Lung (tissue), 12 donors: ENCODE data around the gene LIX1. TPM values are rescaled to one million over a fixed set of nuclear protein-coding genes. Genes with fewer than 3 reads are reported as not detected.

Source experiments
- ATAC-seq: fragments of 200-7000 bp; cut with Tn5 transposase; one replicate; pipeline ENCODE4 v1.9.1; 2020; ENCODE audit warnings: moderate number of reproducible peaks; ENCODE audit not compliant: insufficient read depth, low FRiP score
- DNase-seq, 3 donors: peaks; one replicate each; pipeline ENCODE4 v3.0.0-alpha.2; 2013 to 2017
- H3K27ac ChIP-seq, 2 donors: one replicate each; pipeline ENCODE4 v1.5.1; 2013; ENCODE audit warnings: mild to moderate bottlenecking in 2 of 2, moderate library complexity in 2 of 2, control low read depth in 1 of 2, inconsistent platforms in 1 of 2, low read depth in 1 of 2, low read length in 1 of 2
- H3K27me3 ChIP-seq, 3 donors: one replicate each; pipeline ENCODE4 v1.5.1; 2013; ENCODE audit warnings: low read length in 2 of 3; ENCODE audit not compliant: control insufficient read depth in 3 of 3, insufficient read depth in 3 of 3
- H3K36me3 ChIP-seq, 4 donors: one replicate each; pipeline ENCODE4 v1.5.1; 2013; ENCODE audit warnings: low read length in 4 of 4, mild to moderate bottlenecking in 1 of 4, moderate library complexity in 1 of 4; ENCODE audit not compliant: control insufficient read depth in 4 of 4, insufficient read depth in 4 of 4
- H3K4me1 ChIP-seq, 5 donors: one replicate each; pipeline ENCODE4 v1.5.1; 2013; ENCODE audit warnings: low read length in 5 of 5, mild to moderate bottlenecking in 2 of 5, moderate library complexity in 1 of 5; ENCODE audit not compliant: control insufficient read depth in 5 of 5, insufficient read depth in 5 of 5
- H3K4me3 ChIP-seq: one replicate; pipeline ENCODE4 v1.5.1; 2013; ENCODE audit warnings: mild to moderate bottlenecking, control low read depth, moderate library complexity
- H3K9ac ChIP-seq, 2 donors: one replicate each; pipeline ENCODE4 v1.5.1; 2013; ENCODE audit warnings: low read length in 2 of 2, control low read depth in 1 of 2; ENCODE audit not compliant: insufficient read depth in 1 of 2
- H3K9me3 ChIP-seq, 4 donors: one replicate each; pipeline ENCODE4 v1.5.1; 2013; ENCODE audit warnings: low read length in 3 of 4, mild to moderate bottlenecking in 1 of 4, moderate library complexity in 1 of 4; ENCODE audit not compliant: control insufficient read depth in 4 of 4, insufficient read depth in 3 of 4
- CTCF ChIP-seq: IDR thresholded peaks from 2 replicates; pipeline ENCODE4 v1.5.1; 2012; ENCODE audit warnings: mild to moderate bottlenecking; ENCODE audit errors: control extremely low read depth, extremely low read depth
- WGBS, 2 donors: extraction: QIAGEN DNeasy Blood & Tissue Kit; methylation state at CpG; one replicate each; pipeline ENCODE4 v1.1.7; 2013; 5-methylcytosine and 5-hydroxymethylcytosine counted together
- polyA plus RNA-seq, 2 donors: library from polyadenylated mRNA; stranded (reverse); fragments of 200-250 nt; gene quantifications; one replicate each; pipeline ENCODE4 v1.2.1, GENCODE V29; 2013
- total RNA-seq, 2 donors: library from RNA; depleted of rRNA in 1 of 2; stranded (reverse); fragments of >200 nt in 1 of 2; gene quantifications; one replicate each; pipeline ENCODE4 v1.2.1, GENCODE V29; 2014 to 2021
- donor health status: control.
- donor health status: control.
- donor health status: Bipolar disorder and iron deficiency.
- donor health status: healthy.
- donor health status: DM: yes; HTN: yes; CAD: no.

Gene LIX1
- total and polyA plus RNA-seq, 4 donors, result 0.11 TPM; not detected in 3

GRCh38 chr5:97131921-97132320 is 10.5 kb downstream of the LIX1 start:
- no peak overlapping the region for H3K4me3 ChIP-seq
- no peak overlapping the region for H3K9ac ChIP-seq
- no peaks in the 10 kb centered on the region for H3K9me3 ChIP-seq
- DNase-seq, result no peak
- no peak for TF ChIP-seq CTCF
- no peak for ATAC-seq
- no peaks in the 10 kb centered on the region for H3K27me3 ChIP-seq
- 72 to 77% methylated on average over 5 of the region's 5 CpGs for WGBS, 2 donors
- no peaks in the 10 kb centered on the region for H3K4me1 ChIP-seq
- H3K27ac ChIP-seq, result no peak overlapping the region
- H3K36me3 ChIP-seq, result no peaks in the 10 kb centered on the region

GRCh38 chr5:97131139-97131710 is 11.2 kb downstream of the LIX1 start:
- ATAC-seq (no peak), DNase-seq (no peak)
- Histone ChIP-seq H3K4me3 (no peak overlapping the region), H3K27ac (no peak overlapping the region), H3K9ac (no peak overlapping the region), H3K4me1 (no peaks in the 10 kb centered on the region), H3K9me3 (no peaks in the 10 kb centered on the region), H3K27me3 (no peaks in the 10 kb centered on the region), H3K36me3 (no peaks in the 10 kb centered on the region)
- TF ChIP-seq CTCF, result no peak

- Histone ChIP-seq H3K9me3 (no peaks in the 10 kb centered on the region), H3K27ac (no peak overlapping the region), H3K36me3 (no peaks in the 10 kb centered on the region), H3K4me3 (no peak overlapping the region), H3K9ac (no peak overlapping the region), H3K27me3 (no peaks in the 10 kb centered on the region), H3K4me1 (no peaks in the 10 kb centered on the region)
- no peak for TF ChIP-seq CTCF
- WGBS, 2 donors, result 91 to 95% methylated on average over 1 of the region's 1 CpG
- DNase-seq, result no peak
- no peak for ATAC-seq
Observed at GRCh38 chr5:97127727-97128126, 14.7 kb downstream of the LIX1 start.

- Histone ChIP-seq H3K4me3 (no peak overlapping the region), H3K36me3 (no peaks in the 10 kb centered on the region), H3K4me1 (no peaks in the 10 kb centered on the region), H3K27me3 (no peaks in the 10 kb centered on the region), H3K9me3 (no peaks in the 10 kb centered on the region), H3K9ac (no peak overlapping the region), H3K27ac (no peak overlapping the region)
- WGBS, 2 donors, result 85% methylated on average over 3 of the region's 3 CpGs
- TF ChIP-seq CTCF, result no peak
- ATAC-seq (no peak), DNase-seq (no peak)
Observed at GRCh38 chr5:97125125-97125683, 17.2 kb downstream of the LIX1 start.
